GM23248 (cell line): ENCODE data around the gene CDYL.

Experiments
- EZH2 ChIP-seq: fragments of 200-600 bp; sonication (generic); IDR thresholded peaks from 2 replicates; pipeline ENCODE4 v1.6.1; 2018; ENCODE audit warnings: antibody characterized with exemption, mild to moderate bottlenecking; ENCODE audit not compliant: insufficient read depth, poor library complexity, severe bottlenecking
- EZH2phosphoT487 ChIP-seq: fragments of 200-600 bp; sonication (generic); IDR thresholded peaks from 2 replicates; pipeline ENCODE4 v1.6.1; 2018; ENCODE audit warnings: antibody characterized with exemption, moderate library complexity, mild to moderate bottlenecking, low read depth; ENCODE audit not compliant: insufficient read depth

- no peak for TF ChIP-seq EZH2phosphoT487
- TF ChIP-seq EZH2, result no peak
Observed at GRCh38 chr6:4873928-4874327, 97.7 kb downstream of the CDYL start.
